HEK293 (cell line): ENCODE data around the gene ITGA7.

ENCODE experiments used
- GLIS1 ChIP-seq: fragments of 450-650 bp; formaldehyde crosslinking; IDR thresholded peaks from 2 replicates; pipeline ENCODE4 v1.5.1; 2016; ENCODE audit warnings: missing biosample characterization, missing genetic modification characterization
- KLF9 ChIP-seq: fragments of 450-650 bp; formaldehyde crosslinking; IDR thresholded peaks from 2 replicates; pipeline ENCODE4 v1.5.1; 2016; ENCODE audit warnings: missing biosample characterization, missing genetic modification characterization, low read depth
- MEIS1 ChIP-seq: sonication (generic); formaldehyde crosslinking; IDR thresholded peaks from 2 replicates; pipeline ENCODE4 v1.8.1; 2022; ENCODE audit warnings: missing genetic modification reagents, mild to moderate bottlenecking, borderline replicate concordance
- RBAK ChIP-seq: fragments of 450-650 bp; formaldehyde crosslinking; IDR thresholded peaks from 2 replicates; pipeline ENCODE4 v1.5.1; 2016; ENCODE audit warnings: missing biosample characterization, missing genetic modification characterization
- ZBTB1 ChIP-seq: fragments of 450-650 bp; formaldehyde crosslinking; IDR thresholded peaks from 2 replicates; pipeline ENCODE4 v1.5.1; 2016; ENCODE audit warnings: missing biosample characterization, missing genetic modification characterization
- ZFP41 ChIP-seq: fragments of 450-650 bp; formaldehyde crosslinking; IDR thresholded peaks from 2 replicates; pipeline ENCODE4 v1.5.1; 2016; ENCODE audit warnings: missing biosample characterization, missing genetic modification characterization, borderline replicate concordance
- ZNF146 ChIP-seq: fragments of 450-650 bp; formaldehyde crosslinking; IDR thresholded peaks from 2 replicates; pipeline ENCODE4 v1.5.1; 2016; ENCODE audit warnings: missing biosample characterization, missing genetic modification characterization
- ZNF175 ChIP-seq: fragments of 450-650 bp; formaldehyde crosslinking; IDR thresholded peaks from 2 replicates; pipeline ENCODE4 v1.5.1; 2016; ENCODE audit warnings: missing biosample characterization, missing genetic modification characterization
- ZNF747 ChIP-seq: fragments of 450-650 bp; formaldehyde crosslinking; IDR thresholded peaks from 2 replicates; pipeline ENCODE4 v1.5.1; 2016; ENCODE audit warnings: missing biosample characterization, missing genetic modification characterization
- TF ChIP-seq, protein P1 (sequence below): fragments of 450-650 bp; formaldehyde crosslinking; IDR thresholded peaks from 2 replicates; pipeline ENCODE4 v1.5.1; 2016; ENCODE audit warnings: missing biosample characterization, missing genetic modification characterization
- TF ChIP-seq, protein P2 (sequence below): sonication (generic); formaldehyde crosslinking; IDR thresholded peaks from 2 replicates; pipeline ENCODE4 v1.8.1; 2022; ENCODE audit warnings: mild to moderate bottlenecking, moderate library complexity, missing genetic modification reagents
- TF ChIP-seq, protein P3 (sequence below): fragments of 450-650 bp; formaldehyde crosslinking; IDR thresholded peaks from 2 replicates; pipeline ENCODE4 v1.5.1; 2016; ENCODE audit warnings: missing biosample characterization, missing genetic modification characterization

DNA sequence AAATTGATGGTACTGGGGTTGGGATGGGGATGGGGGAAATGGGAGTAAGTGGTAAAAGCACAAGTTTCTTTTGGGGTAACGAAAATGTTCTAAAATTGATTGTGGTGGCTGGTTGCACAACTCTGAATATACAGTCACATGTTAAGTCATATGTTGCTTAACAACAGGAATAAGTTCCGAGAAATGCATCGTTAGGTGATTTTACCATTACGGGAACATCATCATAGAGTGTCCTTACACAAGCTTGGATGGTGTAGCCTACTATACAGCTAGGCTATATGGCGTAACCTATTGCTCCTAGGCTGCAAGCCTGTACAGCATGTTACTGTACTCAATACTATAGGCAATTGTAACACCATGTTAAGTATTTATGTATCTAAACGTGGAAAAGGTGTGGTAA is 31.0 kb downstream of the ITGA7 start:
- TF ChIP-seq MEIS1 (CRISPR knock-in tag) (no peak), ZFP41 (no peak), GLIS1 (no peak), ZBTB1 (tag by site-specific recombination) (no peak), ZNF747 (no peak), ZNF146 (no peak), ZNF175 (tag by site-specific recombination) (no peak), RBAK (tag by site-specific recombination) (no peak), KLF9 (tag by site-specific recombination) (no peak)
- TF ChIP-seq, protein P1, sequence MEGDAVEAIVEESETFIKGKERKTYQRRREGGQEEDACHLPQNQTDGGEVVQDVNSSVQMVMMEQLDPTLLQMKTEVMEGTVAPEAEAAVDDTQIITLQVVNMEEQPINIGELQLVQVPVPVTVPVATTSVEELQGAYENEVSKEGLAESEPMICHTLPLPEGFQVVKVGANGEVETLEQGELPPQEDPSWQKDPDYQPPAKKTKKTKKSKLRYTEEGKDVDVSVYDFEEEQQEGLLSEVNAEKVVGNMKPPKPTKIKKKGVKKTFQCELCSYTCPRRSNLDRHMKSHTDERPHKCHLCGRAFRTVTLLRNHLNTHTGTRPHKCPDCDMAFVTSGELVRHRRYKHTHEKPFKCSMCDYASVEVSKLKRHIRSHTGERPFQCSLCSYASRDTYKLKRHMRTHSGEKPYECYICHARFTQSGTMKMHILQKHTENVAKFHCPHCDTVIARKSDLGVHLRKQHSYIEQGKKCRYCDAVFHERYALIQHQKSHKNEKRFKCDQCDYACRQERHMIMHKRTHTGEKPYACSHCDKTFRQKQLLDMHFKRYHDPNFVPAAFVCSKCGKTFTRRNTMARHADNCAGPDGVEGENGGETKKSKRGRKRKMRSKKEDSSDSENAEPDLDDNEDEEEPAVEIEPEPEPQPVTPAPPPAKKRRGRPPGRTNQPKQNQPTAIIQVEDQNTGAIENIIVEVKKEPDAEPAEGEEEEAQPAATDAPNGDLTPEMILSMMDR (tag by site-specific recombination): no peak
- TF ChIP-seq, protein P2, sequence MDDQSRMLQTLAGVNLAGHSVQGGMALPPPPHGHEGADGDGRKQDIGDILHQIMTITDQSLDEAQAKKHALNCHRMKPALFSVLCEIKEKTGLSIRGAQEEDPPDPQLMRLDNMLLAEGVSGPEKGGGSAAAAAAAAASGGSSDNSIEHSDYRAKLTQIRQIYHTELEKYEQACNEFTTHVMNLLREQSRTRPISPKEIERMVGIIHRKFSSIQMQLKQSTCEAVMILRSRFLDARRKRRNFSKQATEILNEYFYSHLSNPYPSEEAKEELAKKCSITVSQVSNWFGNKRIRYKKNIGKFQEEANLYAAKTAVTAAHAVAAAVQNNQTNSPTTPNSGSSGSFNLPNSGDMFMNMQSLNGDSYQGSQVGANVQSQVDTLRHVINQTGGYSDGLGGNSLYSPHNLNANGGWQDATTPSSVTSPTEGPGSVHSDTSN: no peak
- TF ChIP-seq, protein P3, sequence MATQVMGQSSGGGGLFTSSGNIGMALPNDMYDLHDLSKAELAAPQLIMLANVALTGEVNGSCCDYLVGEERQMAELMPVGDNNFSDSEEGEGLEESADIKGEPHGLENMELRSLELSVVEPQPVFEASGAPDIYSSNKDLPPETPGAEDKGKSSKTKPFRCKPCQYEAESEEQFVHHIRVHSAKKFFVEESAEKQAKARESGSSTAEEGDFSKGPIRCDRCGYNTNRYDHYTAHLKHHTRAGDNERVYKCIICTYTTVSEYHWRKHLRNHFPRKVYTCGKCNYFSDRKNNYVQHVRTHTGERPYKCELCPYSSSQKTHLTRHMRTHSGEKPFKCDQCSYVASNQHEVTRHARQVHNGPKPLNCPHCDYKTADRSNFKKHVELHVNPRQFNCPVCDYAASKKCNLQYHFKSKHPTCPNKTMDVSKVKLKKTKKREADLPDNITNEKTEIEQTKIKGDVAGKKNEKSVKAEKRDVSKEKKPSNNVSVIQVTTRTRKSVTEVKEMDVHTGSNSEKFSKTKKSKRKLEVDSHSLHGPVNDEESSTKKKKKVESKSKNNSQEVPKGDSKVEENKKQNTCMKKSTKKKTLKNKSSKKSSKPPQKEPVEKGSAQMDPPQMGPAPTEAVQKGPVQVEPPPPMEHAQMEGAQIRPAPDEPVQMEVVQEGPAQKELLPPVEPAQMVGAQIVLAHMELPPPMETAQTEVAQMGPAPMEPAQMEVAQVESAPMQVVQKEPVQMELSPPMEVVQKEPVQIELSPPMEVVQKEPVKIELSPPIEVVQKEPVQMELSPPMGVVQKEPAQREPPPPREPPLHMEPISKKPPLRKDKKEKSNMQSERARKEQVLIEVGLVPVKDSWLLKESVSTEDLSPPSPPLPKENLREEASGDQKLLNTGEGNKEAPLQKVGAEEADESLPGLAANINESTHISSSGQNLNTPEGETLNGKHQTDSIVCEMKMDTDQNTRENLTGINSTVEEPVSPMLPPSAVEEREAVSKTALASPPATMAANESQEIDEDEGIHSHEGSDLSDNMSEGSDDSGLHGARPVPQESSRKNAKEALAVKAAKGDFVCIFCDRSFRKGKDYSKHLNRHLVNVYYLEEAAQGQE (tag by site-specific recombination): no peak
